Activated B cell treated with CpG ODN at 0.5 μM for 24 hours (primary cell): Measurements from ENCODE around the gene UBE2G2. TPM values are rescaled to one million over a fixed set of nuclear protein-coding genes. Genes with fewer than 3 reads are reported as not detected.

Experiments used
- ATAC-seq: fragments of 200-7000 bp; cut with Tn5 transposase; one replicate; pipeline ENCODE4 v1.10.0; 2021; ENCODE audit warnings: low read depth, mild to moderate bottlenecking, moderate library complexity
- CTCF ChIA-PET: fragments of 350-600 bp; sonication (Branson Sonifier 250); formaldehyde crosslinking; loops from one replicate; lab custom pipeline; 2021; ENCODE audit warnings: antibody characterized with exemption; lab: Charles Lee
- POLR2A ChIA-PET: fragments of 350-600 bp; sonication (Branson Sonifier 250); formaldehyde crosslinking; loops from one replicate; lab custom pipeline; 2021; ENCODE audit warnings: antibody characterized with exemption; lab: Charles Lee
- DNase-seq: peaks from one replicate; pipeline ENCODE4 v3.0.0; 2022
- H3K27ac Mint-ChIP-seq: one replicate; pipeline ENCODE4 v1.8.0; 2020; ENCODE audit warnings: mixed read lengths
- H3K27me3 Mint-ChIP-seq: one replicate; pipeline ENCODE4 v1.8.0; 2021; ENCODE audit warnings: mixed read lengths
- H3K36me3 Mint-ChIP-seq: one replicate; pipeline ENCODE4 v1.8.0; 2021; ENCODE audit warnings: low read depth, mixed read lengths
- H3K4me1 Mint-ChIP-seq: one replicate; pipeline ENCODE4 v1.8.0; 2021; ENCODE audit warnings: mixed read lengths
- H3K4me3 Mint-ChIP-seq: one replicate; pipeline ENCODE4 v1.8.0; 2020; ENCODE audit warnings: mild to moderate bottlenecking, mixed read lengths
- H3K9me3 Mint-ChIP-seq: one replicate; pipeline ENCODE4 v1.8.0; 2020; ENCODE audit warnings: mixed read lengths
- intact Hi-C: fragments of 100-400 bp; cut with micrococcal nuclease; formaldehyde crosslinking; loops from one replicate; pipeline ENCODE4 v1.15.1; 2024
- total RNA-seq: library from RNA; stranded (reverse); gene quantifications from 2 replicates; pipeline ENCODE4 v1.2.3, GENCODE V29; 2022
- TF ChIP-seq, protein P1 (sequence below): fragments of 200-600 bp; IDR thresholded peaks from one replicate; pipeline ENCODE4 v1.8.0; 2022; ENCODE audit warnings: antibody characterized with exemption, mild to moderate bottlenecking

Gene UBE2G2
- total RNA-seq, 1 donor from 2014 or later = 108 TPM

DNA sequence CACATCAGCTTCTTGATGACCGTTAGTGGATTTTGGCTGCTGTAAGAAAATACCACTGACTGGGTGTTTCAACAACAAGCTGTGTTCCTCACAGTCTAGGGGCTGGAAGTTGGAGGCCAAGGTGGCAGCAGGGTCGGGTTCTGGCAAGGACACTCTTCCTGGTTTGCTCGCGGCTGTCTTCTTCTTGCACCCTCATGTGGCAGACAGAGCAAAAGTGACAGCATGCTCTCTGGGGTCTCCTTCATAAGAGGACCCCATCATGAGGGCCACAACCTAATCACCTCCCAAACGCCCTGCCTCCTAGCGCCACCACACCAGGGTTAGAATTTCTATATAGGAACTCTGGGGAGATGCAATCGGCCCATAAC, 71.6 kb downstream of the UBE2G2 start:
- Mint-ChIP-seq H3K4me3 (no peak overlapping the region), H3K36me3 (no peaks in the 10 kb centered on the region), H3K27ac (no peak overlapping the region), H3K4me1 (no peaks in the 10 kb centered on the region), H3K27me3 (peaks cover 30% of the 10 kb centered on the region), H3K9me3 (no peaks in the 10 kb centered on the region)
- ChIA-PET POLR2A (no interaction called here), CTCF (no interaction called here)
- DNase-seq = no peak
- intact Hi-C loops = no loop called here
- no peak for ATAC-seq
- TF ChIP-seq, protein P1, sequence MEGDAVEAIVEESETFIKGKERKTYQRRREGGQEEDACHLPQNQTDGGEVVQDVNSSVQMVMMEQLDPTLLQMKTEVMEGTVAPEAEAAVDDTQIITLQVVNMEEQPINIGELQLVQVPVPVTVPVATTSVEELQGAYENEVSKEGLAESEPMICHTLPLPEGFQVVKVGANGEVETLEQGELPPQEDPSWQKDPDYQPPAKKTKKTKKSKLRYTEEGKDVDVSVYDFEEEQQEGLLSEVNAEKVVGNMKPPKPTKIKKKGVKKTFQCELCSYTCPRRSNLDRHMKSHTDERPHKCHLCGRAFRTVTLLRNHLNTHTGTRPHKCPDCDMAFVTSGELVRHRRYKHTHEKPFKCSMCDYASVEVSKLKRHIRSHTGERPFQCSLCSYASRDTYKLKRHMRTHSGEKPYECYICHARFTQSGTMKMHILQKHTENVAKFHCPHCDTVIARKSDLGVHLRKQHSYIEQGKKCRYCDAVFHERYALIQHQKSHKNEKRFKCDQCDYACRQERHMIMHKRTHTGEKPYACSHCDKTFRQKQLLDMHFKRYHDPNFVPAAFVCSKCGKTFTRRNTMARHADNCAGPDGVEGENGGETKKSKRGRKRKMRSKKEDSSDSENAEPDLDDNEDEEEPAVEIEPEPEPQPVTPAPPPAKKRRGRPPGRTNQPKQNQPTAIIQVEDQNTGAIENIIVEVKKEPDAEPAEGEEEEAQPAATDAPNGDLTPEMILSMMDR = no peak

GRCh38 chr21:44729336-44730027, 72.1 kb downstream of the UBE2G2 start:
- no peaks in the 10 kb centered on the region for H3K4me1 Mint-ChIP-seq

DNA sequence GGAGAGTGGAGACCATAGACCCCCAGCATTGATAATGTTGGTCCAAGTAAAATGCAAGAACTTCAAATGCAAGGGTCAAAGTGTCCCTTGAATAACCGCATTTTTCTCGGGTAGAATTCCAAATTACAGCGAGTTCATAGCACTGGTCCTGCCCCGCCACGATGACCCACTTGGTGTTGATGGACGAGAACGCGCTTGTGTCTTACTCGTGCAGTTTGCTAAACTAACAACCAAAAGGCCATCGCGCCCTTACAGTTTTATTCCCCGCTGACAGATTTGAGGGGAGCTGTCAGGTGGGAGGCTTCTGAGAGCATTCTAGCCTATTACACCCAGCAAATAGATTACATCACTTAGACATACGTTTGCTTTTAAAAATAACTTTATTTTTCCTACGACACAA, 72.9 kb downstream of the UBE2G2 start:
- H3K36me3 Mint-ChIP-seq = no peaks in the 10 kb centered on the region
- H3K4me3 Mint-ChIP-seq = no peak overlapping the region
- DNase-seq = no peak
- ATAC-seq = no peak
- ChIA-PET CTCF (no interaction called here), POLR2A (no interaction called here)
- H3K27ac Mint-ChIP-seq = no peak overlapping the region
- H3K4me1 Mint-ChIP-seq = no peaks in the 10 kb centered on the region
- peaks cover 38% of the 10 kb centered on the region for H3K27me3 Mint-ChIP-seq
- no peaks in the 10 kb centered on the region for H3K9me3 Mint-ChIP-seq
- intact Hi-C loops = no loop called here
- TF ChIP-seq, protein P1 = no peak

More at GRCh38 chr21:44729336-44730027, 72.1 kb downstream of the UBE2G2 start:
- TF ChIP-seq, protein P1 = no peak
- Mint-ChIP-seq H3K4me3 (no peak overlapping the region), H3K36me3 (no peaks in the 10 kb centered on the region), H3K27me3 (peaks cover 34% of the 10 kb centered on the region), H3K9me3 (no peaks in the 10 kb centered on the region), H3K27ac (no peak overlapping the region)
- POLR2A ChIA-PET = no interaction called here
- ATAC-seq (no peak), DNase-seq (no peak)
- intact Hi-C loops = no loop called here
- CTCF ChIA-PET = no interaction called here

- H3K9me3 Mint-ChIP-seq = no peaks in the 10 kb centered on the region
Measured at GRCh38 chr21:44727757-44728156, 73.9 kb downstream of the UBE2G2 start.

GRCh38 chr21:44727321-44727720, 74.3 kb downstream of the UBE2G2 start:
- ATAC-seq (no peak), DNase-seq (no peak)
- no peak overlapping the region for H3K27ac Mint-ChIP-seq
- intact Hi-C loops = no loop called here
- ChIA-PET POLR2A (no interaction called here), CTCF (no interaction called here)
- peaks cover 47% of the 10 kb centered on the region for H3K27me3 Mint-ChIP-seq
- H3K36me3 Mint-ChIP-seq = no peaks in the 10 kb centered on the region
- TF ChIP-seq, protein P1 = no peak
- H3K9me3 Mint-ChIP-seq = no peaks in the 10 kb centered on the region
- peaks cover 7% of the 10 kb centered on the region for H3K4me1 Mint-ChIP-seq
- no peak overlapping the region for H3K4me3 Mint-ChIP-seq

More at GRCh38 chr21:44727757-44728156, 73.9 kb downstream of the UBE2G2 start:
- no peak for ATAC-seq
- intact Hi-C loops = no loop called here
- ChIA-PET POLR2A (no interaction called here), CTCF (no interaction called here)
- no peaks in the 10 kb centered on the region for H3K36me3 Mint-ChIP-seq
- no peak for DNase-seq
- H3K4me1 Mint-ChIP-seq = peaks cover 5% of the 10 kb centered on the region
- TF ChIP-seq, protein P1 = no peak
- peaks cover 43% of the 10 kb centered on the region for H3K27me3 Mint-ChIP-seq
- H3K4me3 Mint-ChIP-seq = no peak overlapping the region
- H3K27ac Mint-ChIP-seq = no peak overlapping the region
